ENCODE measurements around the gene SASH1.

- TF ChIP-seq CTCF (IDR thresholded peaks at IDR 0.05; ENCODE audit: insufficient read depth, low read depth, low read length) (no peak), EZH2 (IDR thresholded peaks at IDR 0.05; ENCODE audit: insufficient read depth, low read length) (no peak)
These were observed 160.1 kb downstream of the SASH1 start for GRCh38 chr6:148502773-148503135.

All from astrocyte (in vitro differentiated cells and primary cell).